ENCODE results near the gene REEP3. TPM values are rescaled to one million over a fixed set of nuclear protein-coding genes. Genes with fewer than 3 reads are reported as not detected.

The REEP3 gene
- total RNA-seq, 1 donor from 2014 or later = 85.7 TPM

- no peak for DNase-seq (ENCODE audit: low read depth)
Measured at GRCh38 chr10:63506554-63506953, 14.6 kb upstream of the REEP3 start.

GRCh38 chr10:63515002-63515763, 6.0 kb upstream of the REEP3 start:
- peak; percentile 81 for DNase-seq (ENCODE audit: low read depth)

- no peak for DNase-seq (ENCODE audit: low read depth)
Measured at GRCh38 chr10:63516207-63516606, 5.0 kb upstream of the REEP3 start.

- no peak for DNase-seq (ENCODE audit: low read depth)
Measured at GRCh38 chr10:63518690-63519288, 2.4 kb upstream of the REEP3 start.

- peak; percentile 27 for DNase-seq (ENCODE audit: low read depth)
Measured at GRCh38 chr10:63521416-63522276, 445 bp downstream of the REEP3 start.

GRCh38 chr10:63522277-63522687, 1.1 kb downstream of the REEP3 start:
- peak; percentile 42 for DNase-seq (ENCODE audit: low read depth)

- DNase-seq (ENCODE audit: low read depth) = no peak
Measured at GRCh38 chr10:63522995-63523394, 1.8 kb downstream of the REEP3 start.

- no peak for DNase-seq (ENCODE audit: low read depth)
Measured at GRCh38 chr10:63525021-63525420, 3.8 kb downstream of the REEP3 start.

- DNase-seq (ENCODE audit: low read depth) = no peak
Measured at GRCh38 chr10:63527401-63527800, 6.2 kb downstream of the REEP3 start.

- DNase-seq (ENCODE audit: low read depth) = no peak
Measured at GRCh38 chr10:63528084-63528744, 7.0 kb downstream of the REEP3 start.

GRCh38 chr10:63530409-63530808, 9.2 kb downstream of the REEP3 start:
- no peak for DNase-seq (ENCODE audit: low read depth)

GRCh38 chr10:63534723-63535122, 13.5 kb downstream of the REEP3 start:
- no peak for DNase-seq (ENCODE audit: low read depth)

GRCh38 chr10:63536698-63537097, 15.5 kb downstream of the REEP3 start:
- DNase-seq (ENCODE audit: low read depth) = no peak

GRCh38 chr10:63537536-63537935, 16.3 kb downstream of the REEP3 start:
- no peak for DNase-seq (ENCODE audit: low read depth)

GRCh38 chr10:63539377-63539776, 18.2 kb downstream of the REEP3 start:
- DNase-seq (ENCODE audit: low read depth) = no peak

GRCh38 chr10:63539994-63540393, 18.8 kb downstream of the REEP3 start:
- no peak for DNase-seq (ENCODE audit: low read depth)

GRCh38 chr10:63542835-63543575, 21.8 kb downstream of the REEP3 start:
- DNase-seq (ENCODE audit: low read depth) = peak; percentile 86

GRCh38 chr10:63543576-63543962, 22.4 kb downstream of the REEP3 start:
- no peak for DNase-seq (ENCODE audit: low read depth)

- no peak for DNase-seq (ENCODE audit: low read depth)
Measured at GRCh38 chr10:63544418-63544817, 23.2 kb downstream of the REEP3 start.

GRCh38 chr10:63547628-63548360, 26.6 kb downstream of the REEP3 start:
- peak; percentile 11 for DNase-seq (ENCODE audit: low read depth)

GRCh38 chr10:63548860-63549259, 27.7 kb downstream of the REEP3 start:
- DNase-seq (ENCODE audit: low read depth) = no peak
